Skeletal muscle satellite cell (primary cell): Measurements from ENCODE around the gene CCDC28B.

Source experiments
- H3K27me3 ChIP-seq: 2 replicates; pipeline ENCODE4 v1.7.0; 2013; ENCODE audit warnings: low read length; ENCODE audit not compliant: control insufficient read depth, insufficient read depth
- H3K36me3 ChIP-seq: 2 replicates; pipeline ENCODE4 v1.7.0; 2013; ENCODE audit warnings: mild to moderate bottlenecking, control low read depth, low read length; ENCODE audit not compliant: insufficient read depth
- H3K4me1 ChIP-seq: 2 replicates; pipeline ENCODE4 v1.7.0; 2013; ENCODE audit warnings: low read length; ENCODE audit not compliant: control insufficient read depth, insufficient read depth
- H3K4me2 ChIP-seq: 2 replicates; pipeline ENCODE4 v1.7.0; 2013; ENCODE audit warnings: mild to moderate bottlenecking, low read length
- H3K4me3 ChIP-seq: 2 replicates; pipeline ENCODE4 v1.7.0; 2013; ENCODE audit warnings: low read length
- H3K9ac ChIP-seq: 2 replicates; pipeline ENCODE4 v1.7.0; 2013; ENCODE audit warnings: mild to moderate bottlenecking, low read depth, low read length, moderate library complexity
- H3K9me3 ChIP-seq: replicated peaks from 2 replicates; pipeline ENCODE4 v1.7.0; 2013; ENCODE audit warnings: mild to moderate bottlenecking, control low read depth, low read length

Gene CCDC28B

GRCh38 chr1:32208891-32209328 is 8.5 kb downstream of the CCDC28B start, which contains the start of gene DCDC2B:
Gene DCDC2B (plus strand): TSS chr1:32209089. CDS start chr1:32209094, 5 bp downstream.
- Histone ChIP-seq H3K36me3 (peaks cover 7% of the 10 kb centered on the region), H3K9me3 (no peaks in the 10 kb centered on the region), H3K4me1 (peaks cover 11% of the 10 kb centered on the region), H3K4me2 (no peak within 1 kb of the TSS), H3K27me3 (no peaks in the 10 kb centered on the region), H3K4me3 (no peak within 1 kb of the TSS), H3K9ac (no peak within 1 kb of the TSS)

GRCh38 chr1:32215629-32216480 is 15.5 kb downstream of the CCDC28B start:
- Histone ChIP-seq H3K9ac (no peak overlapping the region), H3K27me3 (no peaks in the 10 kb centered on the region), H3K9me3 (no peaks in the 10 kb centered on the region)

GRCh38 chr1:32216566-32216965 is 16.2 kb downstream of the CCDC28B start:
- Histone ChIP-seq H3K9me3 (no peaks in the 10 kb centered on the region), H3K36me3 (peaks cover 35% of the 10 kb centered on the region), H3K4me3 (no peak overlapping the region), H3K27me3 (no peaks in the 10 kb centered on the region), H3K4me1 (peaks cover 14% of the 10 kb centered on the region), H3K9ac (no peak overlapping the region), H3K4me2 (no peak overlapping the region)

More at GRCh38 chr1:32215629-32216480, 15.5 kb downstream of the CCDC28B start:
- Histone ChIP-seq H3K4me2 (no peak overlapping the region), H3K4me1 (peaks cover 7% of the 10 kb centered on the region), H3K36me3 (peaks cover 35% of the 10 kb centered on the region), H3K4me3 (no peak overlapping the region)

GRCh38 chr1:32219022-32219421 is 18.6 kb downstream of the CCDC28B start:
- Histone ChIP-seq H3K27me3 (no peaks in the 10 kb centered on the region), H3K4me1 (peaks cover 26% of the 10 kb centered on the region), H3K9me3 (no peaks in the 10 kb centered on the region), H3K9ac (no peak overlapping the region), H3K4me2 (no peak overlapping the region), H3K36me3 (peaks cover 35% of the 10 kb centered on the region), H3K4me3 (no peak overlapping the region)

- peak overlapping the region; percentile 99 for H3K9ac ChIP-seq
- H3K4me1 ChIP-seq = peaks cover 27% of the 10 kb centered on the region
- H3K36me3 ChIP-seq = peaks cover 31% of the 10 kb centered on the region
- peak overlapping the region; percentile 88 for H3K4me3 ChIP-seq
- no peaks in the 10 kb centered on the region for H3K9me3 ChIP-seq
- H3K4me2 ChIP-seq = peak overlapping the region; percentile 96
- no peaks in the 10 kb centered on the region for H3K27me3 ChIP-seq
Observed at GRCh38 chr1:32220746-32221580, 20.6 kb downstream of the CCDC28B start.

- Histone ChIP-seq H3K4me3 (peak overlapping the region; percentile 88), H3K9me3 (no peaks in the 10 kb centered on the region), H3K27me3 (no peaks in the 10 kb centered on the region), H3K4me1 (peaks cover 27% of the 10 kb centered on the region), H3K4me2 (peak overlapping the region; percentile 96), H3K36me3 (peaks cover 29% of the 10 kb centered on the region), H3K9ac (peak overlapping the region; percentile 99)
Observed at GRCh38 chr1:32221581-32221979, 21.2 kb downstream of the CCDC28B start.

- Histone ChIP-seq H3K4me2 (peak within 1 kb of the TSS; percentile 96), H3K9ac (peak within 1 kb of the TSS; percentile 99), H3K4me1 (peaks cover 27% of the 10 kb centered on the region), H3K36me3 (peaks cover 25% of the 10 kb centered on the region), H3K9me3 (no peaks in the 10 kb centered on the region), H3K27me3 (no peaks in the 10 kb centered on the region), H3K4me3 (peak within 1 kb of the TSS; percentile 88)
Observed at GRCh38 chr1:32221980-32222755, 21.8 kb downstream of the CCDC28B start, which contains the start of the genes EIF3I and TMEM234. Gene EIF3I (plus strand): TSS chr1:32222407. CDS start chr1:32222442, 35 bp downstream. Gene TMEM234 (minus strand): TSS chr1:32222353. CDS start chr1:32222322, 31 bp downstream.

- Histone ChIP-seq H3K36me3 (peaks cover 36% of the 10 kb centered on the region), H3K4me1 (peaks cover 27% of the 10 kb centered on the region), H3K4me2 (peak overlapping the region; percentile 96), H3K9me3 (no peaks in the 10 kb centered on the region), H3K4me3 (peak overlapping the region; percentile 7), H3K9ac (peak overlapping the region; percentile 99), H3K27me3 (no peaks in the 10 kb centered on the region)
Observed at GRCh38 chr1:32223683-32224082, 23.3 kb downstream of the CCDC28B start.

- no peaks in the 10 kb centered on the region for H3K9me3 ChIP-seq
- H3K27me3 ChIP-seq = no peaks in the 10 kb centered on the region
- H3K9ac ChIP-seq = peak overlapping the region; percentile 99
- H3K4me3 ChIP-seq = no peak overlapping the region
- peaks cover 40% of the 10 kb centered on the region for H3K36me3 ChIP-seq
- peaks cover 27% of the 10 kb centered on the region for H3K4me1 ChIP-seq
- peak overlapping the region; percentile 96 for H3K4me2 ChIP-seq
Observed at GRCh38 chr1:32224285-32224684, 23.9 kb downstream of the CCDC28B start.

- Histone ChIP-seq H3K4me3 (no peak overlapping the region), H3K4me1 (peaks cover 3% of the 10 kb centered on the region), H3K9ac (no peak overlapping the region), H3K4me2 (no peak overlapping the region), H3K27me3 (no peaks in the 10 kb centered on the region), H3K9me3 (no peaks in the 10 kb centered on the region), H3K36me3 (peaks cover 52% of the 10 kb centered on the region)
Observed at GRCh38 chr1:32228771-32229170, 28.4 kb downstream of the CCDC28B start.
